Testis (tissue), 3 donors: ENCODE data around the gene PIP5KL1. TPM values are rescaled to one million over a fixed set of nuclear protein-coding genes. Genes with fewer than 3 reads are reported as not detected.
A peak's percentile ranks its signal among the peaks of the same experiment; 100 is the strongest.

Source experiments
- DNase-seq: peaks from one replicate; pipeline ENCODE4 v3.0.0-alpha.2; 2019
- H3K27ac ChIP-seq, 2 donors: fragments of 200-600 bp; sonication (generic); one replicate each; pipeline ENCODE4 v1.5.1; 2019
- H3K27me3 ChIP-seq: fragments of 200-600 bp; sonication (generic); one replicate; pipeline ENCODE4 v1.5.1; 2019
- H3K36me3 ChIP-seq: fragments of 200-600 bp; sonication (generic); one replicate; pipeline ENCODE4 v1.5.1; 2017; ENCODE audit warnings: low read depth; ENCODE audit errors: missing control alignments
- H3K4me1 ChIP-seq: fragments of 200-600 bp; sonication (generic); one replicate; pipeline ENCODE4 v1.5.1; 2019
- H3K4me3 ChIP-seq, 2 donors: fragments of 200-600 bp; sonication (generic); one replicate each; pipeline ENCODE4 v1.5.1; 2017 to 2019
- H3K9me3 ChIP-seq: fragments of 200-600 bp; sonication (generic); one replicate; pipeline ENCODE4 v1.5.1; 2017
- POLR2A ChIP-seq: fragments of 450-650 bp; IDR thresholded peaks from one replicate; pipeline ENCODE4 v1.6.1; 2017; ENCODE audit warnings: antibody characterized with exemption, mild to moderate bottlenecking, moderate library complexity
- WGBS, 2 donors: methylation state at CpG; one replicate each; pipeline ENCODE4 v1.1.5; 2018; 5-methylcytosine and 5-hydroxymethylcytosine counted together
- intact Hi-C: fragments of 100-400 bp; cut with DNase I; formaldehyde crosslinking; loops from one replicate; pipeline ENCODE4 v1.15.1; 2023; ENCODE audit warnings: low total_unique reads
- polyA plus RNA-seq: library from polyadenylated mRNA; stranded (reverse); fragments of 350-450 nt; fragmentation: Illumina TruSeq; extraction: RNeasy Lipid Tissue Mini Kit (QIAGEN cat#74804); gene quantifications from one replicate; pipeline ENCODE4 v1.2.3, GENCODE V29; 2014; ENCODE audit warnings: low read depth, low replicate concordance; ENCODE audit not compliant: insufficient read depth
- total RNA-seq, 2 donors: library from RNA; depleted of rRNA; stranded (reverse); fragments of >200 nt; gene quantifications; one replicate each; pipeline ENCODE4 v1.2.3, GENCODE V29; 2016
- TF ChIP-seq, protein P1 (sequence below), 3 experiments: fragments of 450-650 bp in 2 of 3; fragments of 200-600 bp in 1 of 3; sonication (generic) in 1 of 3; IDR thresholded peaks; one replicate each; pipeline ENCODE4 v1.5.1; 2016 to 2019; ENCODE audit warnings: antibody characterized with exemption in 3 of 3, mild to moderate bottlenecking in 2 of 3, moderate library complexity in 1 of 3

PIP5KL1 gene
- total and polyA plus RNA-seq, 3 donors from 2014 or later = 3.9 to 10.2 (median 8.4) TPM

DNA sequence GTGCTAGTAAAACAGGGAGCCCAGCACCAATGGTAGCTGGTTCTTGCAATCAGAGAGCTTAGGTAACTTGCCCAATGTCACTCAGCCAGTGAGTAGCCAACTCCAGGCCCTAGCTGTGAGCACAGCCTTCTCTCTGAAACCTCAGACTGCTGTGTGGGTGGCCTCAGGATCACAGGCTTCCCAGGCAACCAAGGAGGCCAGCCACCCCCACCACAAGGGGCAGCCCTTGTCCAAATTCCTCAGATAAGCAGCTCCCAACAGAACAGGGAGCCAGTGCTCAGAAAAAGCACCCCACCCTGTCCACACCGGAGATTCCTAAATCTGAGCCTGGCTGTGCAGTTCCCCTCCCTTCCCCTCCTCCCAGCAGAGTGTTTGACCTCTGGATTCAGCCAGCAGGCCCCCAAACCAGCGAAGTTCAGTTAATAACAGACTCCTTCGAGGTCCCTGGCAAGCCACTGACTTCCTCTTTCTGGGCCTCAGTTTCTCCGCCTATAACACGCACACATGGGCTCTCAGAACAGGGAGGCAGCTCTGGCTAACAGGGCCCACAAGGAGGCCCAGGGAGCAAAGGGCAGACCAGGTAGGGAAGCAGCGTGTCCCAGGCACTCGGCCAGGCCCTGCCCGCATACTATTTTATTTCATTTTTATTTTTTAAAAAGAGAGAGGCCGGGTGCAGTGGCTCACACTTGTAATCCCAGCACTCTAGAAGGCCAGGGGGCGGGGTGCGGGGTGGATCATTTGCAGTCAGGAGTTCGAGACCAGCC lies 47.5 kb upstream of the PIP5KL1 start:
- H3K4me3 ChIP-seq = peak overlapping the region in 1 of 2 donors; percentile 89
- intact Hi-C loops = no loop called here
- no peaks in the 10 kb centered on the region for H3K9me3 ChIP-seq
- H3K36me3 ChIP-seq = no peaks in the 10 kb centered on the region
- TF ChIP-seq, protein P1, sequence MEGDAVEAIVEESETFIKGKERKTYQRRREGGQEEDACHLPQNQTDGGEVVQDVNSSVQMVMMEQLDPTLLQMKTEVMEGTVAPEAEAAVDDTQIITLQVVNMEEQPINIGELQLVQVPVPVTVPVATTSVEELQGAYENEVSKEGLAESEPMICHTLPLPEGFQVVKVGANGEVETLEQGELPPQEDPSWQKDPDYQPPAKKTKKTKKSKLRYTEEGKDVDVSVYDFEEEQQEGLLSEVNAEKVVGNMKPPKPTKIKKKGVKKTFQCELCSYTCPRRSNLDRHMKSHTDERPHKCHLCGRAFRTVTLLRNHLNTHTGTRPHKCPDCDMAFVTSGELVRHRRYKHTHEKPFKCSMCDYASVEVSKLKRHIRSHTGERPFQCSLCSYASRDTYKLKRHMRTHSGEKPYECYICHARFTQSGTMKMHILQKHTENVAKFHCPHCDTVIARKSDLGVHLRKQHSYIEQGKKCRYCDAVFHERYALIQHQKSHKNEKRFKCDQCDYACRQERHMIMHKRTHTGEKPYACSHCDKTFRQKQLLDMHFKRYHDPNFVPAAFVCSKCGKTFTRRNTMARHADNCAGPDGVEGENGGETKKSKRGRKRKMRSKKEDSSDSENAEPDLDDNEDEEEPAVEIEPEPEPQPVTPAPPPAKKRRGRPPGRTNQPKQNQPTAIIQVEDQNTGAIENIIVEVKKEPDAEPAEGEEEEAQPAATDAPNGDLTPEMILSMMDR (IDR thresholded peaks at IDR 0.05) = no peak
- no peak for TF ChIP-seq POLR2A
- peak overlapping the region; percentile 69 to 78 for H3K27ac ChIP-seq
- peaks cover 64% of the 10 kb centered on the region for H3K4me1 ChIP-seq
- 30 to 67% methylated on average over 12 of the region's 12 CpGs for WGBS, 2 donors
- peak; percentile 89 for DNase-seq
- no peaks in the 10 kb centered on the region for H3K27me3 ChIP-seq

DNA sequence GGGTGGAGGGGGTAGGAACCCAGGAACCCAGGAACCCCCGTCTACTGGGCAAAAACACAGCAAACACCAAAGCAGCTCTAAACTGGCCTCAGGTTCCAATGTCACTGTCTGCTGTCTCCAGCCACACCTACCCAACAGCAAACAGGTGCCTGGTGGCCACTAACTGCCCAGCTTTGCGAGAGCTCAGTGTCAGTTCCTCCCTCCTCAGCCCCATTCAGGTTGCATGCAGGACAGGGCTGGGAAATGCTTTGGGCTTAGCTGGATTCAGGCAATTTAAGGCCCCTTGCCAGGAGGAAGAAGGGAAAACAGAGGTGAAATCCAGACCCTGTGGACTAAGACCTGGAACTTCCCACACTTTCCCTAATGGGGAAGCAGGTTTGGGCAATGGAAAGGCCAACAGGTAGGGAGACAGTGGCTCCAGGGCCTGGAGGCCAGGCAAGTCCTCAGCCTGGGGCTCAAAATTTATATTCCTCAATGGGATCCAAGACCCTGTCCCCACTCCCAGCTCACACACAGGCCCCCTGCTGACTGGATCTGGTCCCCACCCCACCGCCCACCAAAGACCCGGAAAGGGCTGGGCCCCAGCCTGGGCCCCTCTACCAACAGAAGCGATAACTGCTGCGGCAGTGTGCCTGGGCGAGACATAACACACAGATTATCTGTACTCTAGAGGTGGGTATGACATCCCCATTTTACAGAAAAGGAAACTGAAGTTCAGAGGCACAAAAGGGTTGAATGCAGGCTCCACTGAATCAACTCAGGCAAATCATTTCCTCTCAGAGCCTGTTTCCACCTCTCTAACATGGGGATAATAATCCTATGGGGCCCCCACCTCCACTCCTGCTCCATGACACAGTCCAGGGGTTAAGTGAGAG lies 46.7 kb upstream of the PIP5KL1 start:
- Histone ChIP-seq H3K27ac (peak overlapping the region; percentile 65 to 78), H3K4me1 (peaks cover 64% of the 10 kb centered on the region), H3K36me3 (no peaks in the 10 kb centered on the region), H3K27me3 (no peaks in the 10 kb centered on the region), H3K9me3 (no peaks in the 10 kb centered on the region), H3K4me3 (peak overlapping the region in 1 of 2 donors; percentile 89)
- 28 to 59% methylated on average over 6 to 7 of the region's 7 CpGs for WGBS, 2 donors
- intact Hi-C loops = no loop called here
- DNase-seq = no peak
- TF ChIP-seq POLR2A = no peak
- TF ChIP-seq, protein P1 (IDR thresholded peaks at IDR 0.05) = no peak

DNA sequence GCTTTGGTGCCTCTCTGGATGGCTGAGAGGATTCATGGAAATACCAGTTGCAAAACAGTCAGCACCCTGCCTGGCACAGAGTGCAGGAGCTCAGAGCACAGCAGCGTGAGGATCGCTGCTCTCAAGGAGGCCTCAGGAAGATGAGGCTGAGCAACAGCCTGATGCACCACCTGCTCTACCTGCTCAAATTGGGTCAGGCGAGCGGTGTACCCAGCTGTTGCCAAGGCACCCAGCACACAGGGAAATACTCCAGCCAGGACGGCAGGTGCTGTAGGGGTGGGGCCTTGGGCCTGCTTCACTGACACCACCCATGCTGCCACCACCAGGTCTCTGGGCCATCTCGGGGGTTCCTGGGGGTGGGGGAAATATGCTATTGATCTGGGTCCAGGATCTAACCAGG lies 45.9 kb upstream of the PIP5KL1 start:
- no peak for DNase-seq
- Histone ChIP-seq H3K27ac (peak overlapping the region; percentile 65 to 78), H3K27me3 (no peaks in the 10 kb centered on the region), H3K9me3 (no peaks in the 10 kb centered on the region), H3K4me1 (peaks cover 64% of the 10 kb centered on the region), H3K4me3 (peak overlapping the region in 1 of 2 donors; percentile 89), H3K36me3 (no peaks in the 10 kb centered on the region)
- TF ChIP-seq POLR2A = no peak
- TF ChIP-seq, protein P1 (IDR thresholded peaks at IDR 0.05) = no peak
- intact Hi-C loops = no loop called here
- 60 to 68% methylated on average over 2 to 6 of the region's 6 CpGs for WGBS, 2 donors

DNA sequence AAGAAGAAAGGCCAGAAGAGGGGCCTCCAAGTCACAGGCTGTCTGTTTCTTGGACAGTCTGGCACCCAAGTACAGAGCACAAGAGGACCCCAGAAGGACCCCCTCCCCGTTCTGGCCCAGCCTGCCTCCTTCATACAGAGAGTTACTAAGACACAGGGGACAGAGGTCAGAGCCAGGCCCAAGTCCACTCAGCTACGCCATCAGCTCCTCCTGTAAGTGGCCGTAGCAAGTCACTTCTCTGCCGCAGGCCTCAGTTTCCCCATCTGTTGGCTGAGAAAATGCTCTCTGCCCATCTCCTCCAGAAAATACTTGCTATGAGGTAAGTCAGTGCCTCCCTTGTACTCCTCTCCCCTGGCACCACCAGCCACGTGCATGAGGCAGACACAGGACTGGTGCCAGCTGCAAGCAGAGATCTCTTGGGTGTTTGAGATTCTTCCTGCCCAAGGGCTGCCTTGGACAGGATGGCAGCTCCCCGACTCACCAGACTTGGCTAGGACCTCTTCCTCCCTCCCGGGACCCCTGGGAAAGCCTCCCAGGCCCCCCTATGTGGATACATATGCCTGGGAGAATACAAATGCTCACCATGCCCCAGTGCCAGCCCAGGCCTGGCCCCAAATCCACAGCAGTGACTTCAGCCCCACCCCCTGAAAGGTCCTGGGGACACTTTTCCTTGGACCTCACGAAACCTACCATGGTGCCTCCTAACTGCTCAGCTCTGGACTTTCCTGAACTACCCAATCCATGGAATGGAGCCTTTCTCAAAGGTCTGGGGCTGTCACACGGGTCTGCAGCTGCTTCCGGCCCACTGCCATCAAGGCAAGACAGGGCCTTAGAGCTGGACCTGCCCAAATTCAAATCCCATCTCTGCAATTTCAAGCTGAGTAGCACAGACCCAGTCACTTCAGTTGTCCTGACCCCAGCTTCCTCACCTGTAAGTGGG lies 45.1 kb upstream of the PIP5KL1 start:
- intact Hi-C loops = no loop called here
- H3K4me3 ChIP-seq = no peak overlapping the region
- WGBS, 2 donors = 65% methylated on average over 7 to 10 of the region's 10 CpGs

More for the DNA sequence above, 45.1 kb upstream of the PIP5KL1 start:
- TF ChIP-seq, protein P1 (IDR thresholded peaks at IDR 0.05) = no peak
- TF ChIP-seq POLR2A = no peak
- Histone ChIP-seq H3K9me3 (no peaks in the 10 kb centered on the region), H3K27ac (peak overlapping the region; percentile 37 to 65), H3K36me3 (no peaks in the 10 kb centered on the region), H3K4me1 (peaks cover 68% of the 10 kb centered on the region), H3K27me3 (no peaks in the 10 kb centered on the region)
- no peak for DNase-seq
